ENCODE results near the gene HTR3C. TPM values are rescaled to one million over a fixed set of nuclear protein-coding genes. Genes with fewer than 3 reads are reported as not detected.

HTR3C gene
- total RNA-seq, 1 experiment from 2014 or later = not detected

DNA sequence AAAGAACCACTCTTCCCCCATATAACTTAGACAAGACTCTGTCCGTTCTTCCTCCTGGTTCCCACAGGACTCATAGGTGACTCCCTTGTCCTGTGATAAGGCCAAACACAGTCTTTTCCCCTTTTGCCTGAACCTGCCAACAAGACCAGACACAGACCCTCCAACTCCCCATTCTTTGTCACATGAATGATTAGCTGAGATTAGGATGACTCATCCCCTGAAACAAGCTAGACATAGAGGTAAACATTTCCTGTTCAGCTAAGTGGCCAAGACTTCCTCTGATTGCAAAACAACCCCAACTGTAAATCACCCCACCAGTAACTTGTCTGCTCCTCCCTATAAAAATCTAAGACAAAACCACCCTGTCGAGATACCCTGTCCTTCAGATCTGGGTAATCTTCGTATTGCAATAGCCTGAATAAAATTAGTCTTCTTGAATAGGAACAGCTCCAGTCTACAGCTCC lies 32.6 kb downstream of the HTR3C start:
- no peaks in the 10 kb centered on the region for H3K36me3 Mint-ChIP-seq (ENCODE audit: insufficient read depth, unreplicated experiment)
- BruUV-seq (replicated peaks) = no TSS peak
- no peak overlapping the region for H3K4me3 Mint-ChIP-seq (ENCODE audit: low read depth, unreplicated experiment)
- no peaks in the 10 kb centered on the region for H3K27me3 Mint-ChIP-seq (ENCODE audit: unreplicated experiment)
- no peak overlapping the region for H3K27ac Mint-ChIP-seq (ENCODE audit: unreplicated experiment)
- intact Hi-C loops (cut with micrococcal nuclease; ENCODE audit: unreplicated experiment) = no loop called here
- CTCF ChIA-PET = interaction anchor here (0.5 kb wide), 1 partner anchor 130 kb away, joined by 3 read pairs; no protein-coding TSS in a partner anchor
- no peaks in the 10 kb centered on the region for H3K4me1 Mint-ChIP-seq (ENCODE audit: low read depth, unreplicated experiment)
- no peak for DNase-seq
- TF ChIP-seq, protein P1, sequence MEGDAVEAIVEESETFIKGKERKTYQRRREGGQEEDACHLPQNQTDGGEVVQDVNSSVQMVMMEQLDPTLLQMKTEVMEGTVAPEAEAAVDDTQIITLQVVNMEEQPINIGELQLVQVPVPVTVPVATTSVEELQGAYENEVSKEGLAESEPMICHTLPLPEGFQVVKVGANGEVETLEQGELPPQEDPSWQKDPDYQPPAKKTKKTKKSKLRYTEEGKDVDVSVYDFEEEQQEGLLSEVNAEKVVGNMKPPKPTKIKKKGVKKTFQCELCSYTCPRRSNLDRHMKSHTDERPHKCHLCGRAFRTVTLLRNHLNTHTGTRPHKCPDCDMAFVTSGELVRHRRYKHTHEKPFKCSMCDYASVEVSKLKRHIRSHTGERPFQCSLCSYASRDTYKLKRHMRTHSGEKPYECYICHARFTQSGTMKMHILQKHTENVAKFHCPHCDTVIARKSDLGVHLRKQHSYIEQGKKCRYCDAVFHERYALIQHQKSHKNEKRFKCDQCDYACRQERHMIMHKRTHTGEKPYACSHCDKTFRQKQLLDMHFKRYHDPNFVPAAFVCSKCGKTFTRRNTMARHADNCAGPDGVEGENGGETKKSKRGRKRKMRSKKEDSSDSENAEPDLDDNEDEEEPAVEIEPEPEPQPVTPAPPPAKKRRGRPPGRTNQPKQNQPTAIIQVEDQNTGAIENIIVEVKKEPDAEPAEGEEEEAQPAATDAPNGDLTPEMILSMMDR (IDR thresholded peaks at IDR 0.05; ENCODE audit: unreplicated experiment) = no peak
- peaks cover 6% of the 10 kb centered on the region for H3K9me3 Mint-ChIP-seq (ENCODE audit: low read depth, unreplicated experiment)

DNA sequence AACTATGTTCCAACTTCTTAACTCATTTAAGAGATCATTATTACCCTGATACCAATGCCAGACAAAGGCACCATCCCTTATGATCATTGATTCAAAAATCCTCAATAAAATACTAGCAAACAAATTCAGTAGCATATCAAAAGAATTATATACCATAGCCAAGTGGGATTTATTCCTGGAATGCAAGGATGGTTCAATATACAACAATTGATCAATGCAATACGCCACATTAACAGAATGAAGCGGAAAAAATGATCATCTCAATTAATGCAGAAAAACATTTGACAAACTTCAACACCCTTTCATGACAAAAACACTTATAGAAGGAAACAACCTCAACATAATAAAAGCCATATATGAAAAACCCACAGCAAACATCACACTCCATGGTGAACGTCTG lies 39.4 kb downstream of the HTR3C start:
- H3K4me1 Mint-ChIP-seq (ENCODE audit: low read depth, unreplicated experiment) = no peaks in the 10 kb centered on the region
- no peak overlapping the region for H3K4me3 Mint-ChIP-seq (ENCODE audit: low read depth, unreplicated experiment)
- H3K27ac Mint-ChIP-seq (ENCODE audit: unreplicated experiment) = no peak overlapping the region
- CTCF ChIA-PET = no interaction called here
- DNase-seq = no peak
- TF ChIP-seq, protein P1 (IDR thresholded peaks at IDR 0.05; ENCODE audit: unreplicated experiment) = no peak
- peaks cover 16% of the 10 kb centered on the region for H3K27me3 Mint-ChIP-seq (ENCODE audit: unreplicated experiment)
- peaks cover 4% of the 10 kb centered on the region for H3K9me3 Mint-ChIP-seq (ENCODE audit: low read depth, unreplicated experiment)
- BruUV-seq (replicated peaks) = no TSS peak
- peaks cover 5% of the 10 kb centered on the region for H3K36me3 Mint-ChIP-seq (ENCODE audit: insufficient read depth, unreplicated experiment)
- intact Hi-C loops (cut with micrococcal nuclease; ENCODE audit: unreplicated experiment) = no loop called here

DNA sequence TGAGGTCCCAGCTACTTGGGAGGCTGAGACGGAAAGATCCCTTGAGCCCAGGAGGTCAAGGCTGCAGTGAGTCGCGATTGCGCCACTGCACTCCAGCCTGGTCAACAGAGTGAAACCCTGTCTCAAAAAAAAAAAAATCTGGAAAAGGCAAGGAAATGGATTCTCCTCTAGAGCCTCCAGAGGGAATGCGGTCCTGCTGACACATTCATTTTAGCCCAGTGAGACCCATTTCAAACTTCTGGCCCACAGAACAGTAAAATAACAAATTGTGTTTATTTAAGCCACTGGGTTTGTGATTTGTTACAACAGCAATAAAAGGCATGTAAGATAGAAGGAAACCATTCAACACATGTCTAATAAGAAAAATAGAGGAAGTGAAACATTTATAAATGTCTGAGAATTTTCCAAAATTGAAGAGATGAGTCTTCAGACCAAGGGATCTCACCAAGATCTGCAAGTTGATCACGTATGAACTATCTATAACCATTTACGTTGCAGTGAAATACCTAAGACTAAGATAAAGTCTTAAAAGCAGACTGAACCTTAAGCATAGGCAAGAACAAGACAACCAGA lies 44.0 kb downstream of the HTR3C start, which contains the start of gene HTR3E:
Gene HTR3E (plus strand): TSS at position 254 of the 573 bp plus-strand sequence. CDS start 466 bp downstream, outside the sequence.
- no TSS peak for BruUV-seq (replicated peaks)
- CTCF ChIA-PET = no interaction called here
- Mint-ChIP-seq H3K36me3 (ENCODE audit: insufficient read depth, unreplicated experiment) (peaks cover 5% of the 10 kb centered on the region), H3K9me3 (ENCODE audit: low read depth, unreplicated experiment) (peaks cover 4% of the 10 kb centered on the region), H3K4me1 (ENCODE audit: low read depth, unreplicated experiment) (no peaks in the 10 kb centered on the region), H3K27ac (ENCODE audit: unreplicated experiment) (no peak within 1 kb of the TSS), H3K27me3 (ENCODE audit: unreplicated experiment) (peaks cover 28% of the 10 kb centered on the region), H3K4me3 (ENCODE audit: low read depth, unreplicated experiment) (no peak within 1 kb of the TSS)
- TF ChIP-seq, protein P1 (IDR thresholded peaks at IDR 0.05; ENCODE audit: unreplicated experiment) = no peak
- intact Hi-C loops (cut with micrococcal nuclease; ENCODE audit: unreplicated experiment) = no loop called here
- DNase-seq = no peak

DNA sequence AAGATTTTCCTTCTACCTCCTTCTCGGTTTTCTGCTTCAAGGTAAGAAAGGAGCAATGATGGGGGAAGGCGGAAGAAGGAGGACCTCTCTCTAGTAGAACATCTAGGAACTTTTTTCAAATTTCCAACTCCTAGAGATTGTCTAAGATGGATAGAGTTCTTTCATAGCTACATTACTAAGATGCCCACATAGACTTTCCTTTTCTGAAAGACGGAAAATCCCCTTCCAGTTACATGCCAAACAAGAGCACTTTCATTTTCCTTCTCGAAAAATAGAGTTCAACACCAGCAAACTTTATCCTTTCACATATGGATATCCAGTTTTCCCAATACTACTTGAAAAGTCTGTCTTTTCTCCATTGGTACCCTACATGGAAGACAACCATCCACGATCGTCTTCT lies 44.7 kb downstream of the HTR3C start:
- Mint-ChIP-seq H3K9me3 (ENCODE audit: low read depth, unreplicated experiment) (no peaks in the 10 kb centered on the region), H3K36me3 (ENCODE audit: insufficient read depth, unreplicated experiment) (peaks cover 5% of the 10 kb centered on the region), H3K27ac (ENCODE audit: unreplicated experiment) (no peak overlapping the region), H3K4me1 (ENCODE audit: low read depth, unreplicated experiment) (no peaks in the 10 kb centered on the region), H3K4me3 (ENCODE audit: low read depth, unreplicated experiment) (no peak overlapping the region), H3K27me3 (ENCODE audit: unreplicated experiment) (peaks cover 28% of the 10 kb centered on the region)
- TF ChIP-seq, protein P1 (IDR thresholded peaks at IDR 0.05; ENCODE audit: unreplicated experiment) = no peak
- DNase-seq = no peak
- CTCF ChIA-PET = no interaction called here
- intact Hi-C loops (cut with micrococcal nuclease; ENCODE audit: unreplicated experiment) = no loop called here
- no TSS peak for BruUV-seq (replicated peaks)
